ENCODE measurements around the gene SPOPL. TPM values are rescaled to one million over a fixed set of nuclear protein-coding genes. Genes with fewer than 3 reads are reported as not detected.

Gene SPOPL
- total and polyA plus RNA-seq, 9 of the 15 experiments (the other 6 are each of a cell fraction or from before 2014, with no cell fraction given), result 0.53 to 6.1 (median 4.1) TPM

DNA sequence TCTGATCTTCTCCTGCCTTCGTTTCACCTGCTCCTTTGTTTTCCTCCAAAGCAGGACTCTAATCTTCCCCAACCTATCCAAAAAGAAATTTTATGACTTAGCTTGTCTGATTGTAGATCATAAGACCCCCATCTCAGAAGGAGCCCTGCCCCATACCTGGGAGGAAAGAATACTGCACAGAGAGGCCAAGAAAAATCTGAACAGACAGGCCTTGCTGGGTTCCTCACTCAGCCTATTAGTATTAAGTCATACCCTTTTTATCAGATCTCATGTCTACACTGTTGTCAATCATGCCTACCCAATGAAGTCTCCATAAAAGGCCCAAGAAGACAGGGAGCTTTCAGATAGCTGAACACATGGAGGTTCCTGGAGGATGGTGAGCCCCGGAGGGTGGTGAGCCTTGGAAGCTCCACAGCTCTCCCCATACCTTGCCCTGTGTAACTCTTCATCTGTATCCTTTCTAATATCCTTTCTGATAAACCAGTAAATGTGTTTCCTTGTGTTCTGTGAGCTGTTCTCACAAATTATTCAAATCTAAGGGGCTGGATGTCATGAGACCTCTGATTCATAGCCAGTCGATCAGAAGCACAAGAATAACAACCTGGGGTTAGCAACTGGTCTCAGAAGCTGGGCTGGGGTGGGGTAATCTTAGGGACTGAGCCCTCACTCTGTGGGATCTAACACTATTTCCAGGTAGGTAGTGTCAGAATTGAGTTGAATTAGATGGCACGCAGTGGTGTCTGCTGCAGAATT, 108.8 kb downstream of the SPOPL start:
- intact Hi-C loops (cut with micrococcal nuclease), result no loop called here
- H3K4me3 ChIP-seq, result no peak overlapping the region
- no peak overlapping the region for H3K27ac ChIP-seq (ENCODE audit: extremely low read depth, low read depth, low read length)
- CTCF ChIA-PET (ENCODE audit: low intra/inter-chr PET ratio), result no interaction called here
- no peaks in the 10 kb centered on the region for H3K36me3 ChIP-seq (ENCODE audit: control insufficient read depth, insufficient read depth, low read length)
- no TSS peak for BruUV-seq (replicated peaks)
- H3K4me2 ChIP-seq (ENCODE audit: insufficient read depth, low read length), result no peak overlapping the region
- H3K9ac ChIP-seq (ENCODE audit: insufficient read depth in 1 of 2, low read depth in 2 of 2, low read length in 2 of 2), result no peak overlapping the region
- TF ChIP-seq MEIS2 (IDR thresholded peaks at IDR 0.05; ENCODE audit: partially characterized antibody) (no peak), ILK (tag; IDR thresholded peaks at IDR 0.05; ENCODE audit: borderline replicate concordance, low read depth) (no peak), NELFE (IDR thresholded peaks at IDR 0.05; ENCODE audit: insufficient read depth, insufficient read length) (no peak), TRIM28 (IDR thresholded peaks at IDR 0.05) (no peak), BRF1 (IDR thresholded peaks at IDR 0.05; ENCODE audit: borderline replicate concordance, extremely low read depth, insufficient read length) (no peak), ETV6 (IDR thresholded peaks at IDR 0.05; ENCODE audit: borderline replicate concordance in 1 of 2, low read depth in 2 of 2, low read length in 1 of 2) (no peak), ETV6 (CRISPR knock-in tag; IDR thresholded peaks at IDR 0.05; ENCODE audit: borderline replicate concordance) (no peak), ZNF324 (CRISPR knock-in tag; IDR thresholded peaks at IDR 0.05) (no peak), ZNF12 (CRISPR knock-in tag; IDR thresholded peaks at IDR 0.05) (no peak), TBP (optimal IDR thresholded peaks at IDR 0.05; ENCODE audit: low read depth, low read length) (no peak), YBX1 (IDR thresholded peaks at IDR 0.05) (no peak), ETV5 (CRISPR knock-in tag; IDR thresholded peaks at IDR 0.05; ENCODE audit: low read depth) (no peak)
- TF ChIP-seq, protein P1, sequence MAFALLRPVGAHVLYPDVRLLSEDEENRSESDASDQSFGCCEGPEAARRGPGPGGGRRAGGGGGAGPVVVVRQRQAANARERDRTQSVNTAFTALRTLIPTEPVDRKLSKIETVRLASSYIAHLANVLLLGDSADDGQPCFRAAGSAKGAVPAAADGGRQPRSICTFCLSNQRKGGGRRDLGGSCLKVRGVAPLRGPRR (CRISPR knock-in tag; IDR thresholded peaks at IDR 0.05), result no peak
- TF ChIP-seq, protein P2, sequence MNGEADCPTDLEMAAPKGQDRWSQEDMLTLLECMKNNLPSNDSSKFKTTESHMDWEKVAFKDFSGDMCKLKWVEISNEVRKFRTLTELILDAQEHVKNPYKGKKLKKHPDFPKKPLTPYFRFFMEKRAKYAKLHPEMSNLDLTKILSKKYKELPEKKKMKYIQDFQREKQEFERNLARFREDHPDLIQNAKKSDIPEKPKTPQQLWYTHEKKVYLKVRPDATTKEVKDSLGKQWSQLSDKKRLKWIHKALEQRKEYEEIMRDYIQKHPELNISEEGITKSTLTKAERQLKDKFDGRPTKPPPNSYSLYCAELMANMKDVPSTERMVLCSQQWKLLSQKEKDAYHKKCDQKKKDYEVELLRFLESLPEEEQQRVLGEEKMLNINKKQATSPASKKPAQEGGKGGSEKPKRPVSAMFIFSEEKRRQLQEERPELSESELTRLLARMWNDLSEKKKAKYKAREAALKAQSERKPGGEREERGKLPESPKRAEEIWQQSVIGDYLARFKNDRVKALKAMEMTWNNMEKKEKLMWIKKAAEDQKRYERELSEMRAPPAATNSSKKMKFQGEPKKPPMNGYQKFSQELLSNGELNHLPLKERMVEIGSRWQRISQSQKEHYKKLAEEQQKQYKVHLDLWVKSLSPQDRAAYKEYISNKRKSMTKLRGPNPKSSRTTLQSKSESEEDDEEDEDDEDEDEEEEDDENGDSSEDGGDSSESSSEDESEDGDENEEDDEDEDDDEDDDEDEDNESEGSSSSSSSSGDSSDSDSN (IDR thresholded peaks at IDR 0.05; ENCODE audit: borderline replicate concordance in 1 of 2, low read depth in 2 of 2, low read length in 2 of 2), result no peak
- no peaks in the 10 kb centered on the region; the same call in 1 of the 2 replicates for H4K20me1 ChIP-seq (replicated peaks; ENCODE audit: control insufficient read depth, insufficient read depth, low read length)
- DNase-seq (ENCODE audit: extremely low read depth in 1 of 4, low spot score in 3 of 4) (no peak), ATAC-seq (no peak), FAIRE-seq (no peak)
- peaks cover 3 to 24% of the 10 kb centered on the region in 2 experiments for H3K27me3 ChIP-seq (ENCODE audit: control insufficient read depth in 2 of 2, insufficient read depth in 2 of 2, low read length in 2 of 2)
- in situ Hi-C loops (cut with MboI), result no loop called here
- H3K9me3 ChIP-seq (replicated peaks; ENCODE audit: control insufficient read depth, insufficient read depth, low read depth, low read length), result no peaks in the 10 kb centered on the region
- WGBS (ENCODE audit: insufficient coverage, low coverage, missing lambda C conversion rate), result 5% methylated on average over 4 of the region's 4 CpGs
- no peaks in the 10 kb centered on the region for H3K9me1 ChIP-seq (ENCODE audit: control insufficient read depth, insufficient read depth, low read length)
- POLR2A ChIA-PET, result no interaction called here
- no peak overlapping the region for H2AFZ ChIP-seq (ENCODE audit: low read depth, low read length)
- H3K4me1 ChIP-seq (replicated peaks in 1 of 2; ENCODE audit: control insufficient read depth in 2 of 2, insufficient read depth in 2 of 2, low read length in 2 of 2), result no peaks in the 10 kb centered on the region
- no peaks in the 10 kb centered on the region for H3K79me2 ChIP-seq (ENCODE audit: control insufficient read depth, insufficient read depth, low read length)
